GM12878 (cell line): ENCODE measurements around the gene CAST. TPM values are rescaled to one million over a fixed set of nuclear protein-coding genes. Genes with fewer than 3 reads are reported as not detected.
A peak's percentile ranks its signal among the peaks of the same experiment; 100 is the strongest.

ENCODE experiments used
- ATAC-seq: fragments of 200-7000 bp; cut with Tn5 transposase; 3 replicates; pipeline ENCODE4 v1.9.1; 2020; ENCODE audit warnings: mild to moderate bottlenecking, moderate library complexity
- BruUV-seq: library from RNA; stranded (reverse); fragments of 400-500 nt; replicated peaks from 2 replicates; lab custom pipeline; 2021; lab: Mats Ljungman, UMichigan
- CTCF ChIA-PET: fragments of 300-600 bp; sonication (Branson Sonifier 250); formaldehyde crosslinking; extraction: SDS; loops from one replicate; lab custom pipeline; 2021; ENCODE audit warnings: inconsistent platforms; lab: Yijun Ruan, JAX
- POLR2A ChIA-PET: fragments of 350-600 bp; formaldehyde crosslinking; extraction: SDS; loops from one replicate; lab custom pipeline; 2021; ENCODE audit warnings: inconsistent platforms; lab: Charles Lee
- RAD21 ChIA-PET: fragments of 300-600 bp; sonication (Branson Sonifier 250); formaldehyde crosslinking; loops from one replicate; lab custom pipeline; 2023; ENCODE audit warnings: antibody characterized with exemption; ENCODE audit not compliant: unreplicated experiment; lab: Charles Lee
- SMC1A ChIA-PET: fragments of 300-600 bp; sonication (Branson Sonifier 250); formaldehyde crosslinking; loops from one replicate; lab custom pipeline; 2023; ENCODE audit not compliant: unreplicated experiment, uncharacterized antibody; lab: Charles Lee
- DNase-seq: peaks from one replicate; pipeline ENCODE4 v3.0.0-alpha.2; 2011; ENCODE audit warnings: low read depth, low spot score
- FAIRE-seq: peaks from 3 replicates; lab custom pipeline; 2011; peaks lifted over from hg19 to GRCh38; lab: Jason Lieb, UNC
- H2AFZ ChIP-seq: 2 replicates; pipeline ENCODE4 v1.6.0; 2011; ENCODE audit warnings: low read depth, low read length, control low read depth; ENCODE audit not compliant: control insufficient read depth
- H3K27ac ChIP-seq: 2 replicates; pipeline ENCODE4 v1.5.1; 2011; ENCODE audit warnings: control low read depth; ENCODE audit not compliant: control insufficient read depth, insufficient read depth
- H3K27me3 ChIP-seq, 2 experiments: replicated peaks in 1 of 2; 2 replicates each; pipeline versions ENCODE4 v1.6.0 to v1.6.1; 2011; ENCODE audit warnings: low read length in 1 of 2; ENCODE audit not compliant: control insufficient read depth in 2 of 2, insufficient read depth in 2 of 2
- H3K36me3 ChIP-seq, 2 experiments: 2 replicates each; pipeline ENCODE4 v1.5.1; 2011; ENCODE audit warnings: low read length in 1 of 2; ENCODE audit not compliant: control insufficient read depth in 2 of 2, insufficient read depth in 2 of 2
- H3K4me1 ChIP-seq: 2 replicates; pipeline ENCODE4 v1.6.1; 2011; ENCODE audit warnings: mild to moderate bottlenecking, low read length, moderate library complexity, mixed read lengths; ENCODE audit not compliant: control insufficient read depth, insufficient read depth
- H3K4me2 ChIP-seq: 2 replicates; pipeline ENCODE4 v1.6.0; 2011; ENCODE audit warnings: control low read depth; ENCODE audit not compliant: control insufficient read depth, insufficient read depth
- H3K4me3 ChIP-seq: fragments of 200-600 bp; sonication (generic); 2 replicates; pipeline ENCODE4 v1.5.1; 2016
- H3K79me2 ChIP-seq: 2 replicates; pipeline ENCODE4 v1.6.0; 2011; ENCODE audit warnings: low read length; ENCODE audit not compliant: control insufficient read depth, insufficient read depth
- H3K9ac ChIP-seq: 2 replicates; pipeline ENCODE4 v1.8.0; 2011; ENCODE audit warnings: low read length, control low read depth, mixed read lengths; ENCODE audit not compliant: control insufficient read depth, insufficient read depth
- H3K9me3 ChIP-seq: replicated peaks from 3 replicates; pipeline ENCODE4 v1.5.1; 2011; ENCODE audit warnings: mild to moderate bottlenecking, low read length; ENCODE audit not compliant: control insufficient read depth, insufficient read depth
- H4K20me1 ChIP-seq: 2 replicates; pipeline ENCODE4 v1.6.0; 2011; ENCODE audit not compliant: control insufficient read depth, insufficient read depth
- ATF7 ChIP-seq: fragments of 450-650 bp; IDR thresholded peaks from 2 replicates; pipeline ENCODE4 v1.6.1; 2016; ENCODE audit warnings: low read depth, mild to moderate bottlenecking
- BCL11A ChIP-seq: IDR thresholded peaks from 2 replicates; pipeline ENCODE4 v1.6.1; 2011; ENCODE audit warnings: low read depth, low read length
- CREM ChIP-seq: IDR thresholded peaks from 2 replicates; pipeline ENCODE4 v1.6.1; 2014; ENCODE audit warnings: antibody characterized with exemption, low read depth
- DPF2 ChIP-seq: fragments of 450-650 bp; IDR thresholded peaks from 2 replicates; pipeline ENCODE4 v1.6.1; 2017; ENCODE audit warnings: mild to moderate bottlenecking
- EED ChIP-seq: sonication (generic); IDR thresholded peaks from 2 replicates; pipeline ENCODE4 v1.6.1; 2016; ENCODE audit warnings: antibody characterized with exemption, low read depth
- EGR1 ChIP-seq, 2 experiments: IDR thresholded peaks; 1 replicate in 1 of 2; 2 replicates in 1 of 2; pipeline ENCODE4 v1.6.1; 2011 to 2012; ENCODE audit warnings: low read depth in 2 of 2, low read length in 2 of 2, borderline replicate concordance in 1 of 2, mild to moderate bottlenecking in 1 of 2, moderate library complexity in 1 of 2
- EP300 ChIP-seq, 2 experiments: fragments of 150-350 bp in 1 of 2; IDR thresholded peaks; 2 replicates each; pipeline ENCODE4 v1.6.1; 2011 to 2012; ENCODE audit warnings: low read depth in 2 of 2, low read length in 2 of 2, borderline replicate concordance in 1 of 2, improper control_type of control experiment in 1 of 2, inconsistent platforms in 1 of 2; ENCODE audit not compliant: control insufficient read depth in 1 of 2
- FOXM1 ChIP-seq: IDR thresholded peaks from 2 replicates; pipeline ENCODE4 v1.6.1; 2012; ENCODE audit warnings: low read depth, mild to moderate bottlenecking, inconsistent platforms, low read length, moderate library complexity
- HDGF ChIP-seq: fragments of 450-650 bp; IDR thresholded peaks from 2 replicates; pipeline ENCODE4 v1.6.1; 2016; ENCODE audit warnings: antibody characterized with exemption
- NR2C1 ChIP-seq: fragments of 450-650 bp; IDR thresholded peaks from 2 replicates; pipeline ENCODE4 v1.6.1; 2017; ENCODE audit warnings: antibody characterized with exemption, mild to moderate bottlenecking, moderate library complexity
- PAX5 ChIP-seq: IDR thresholded peaks from 2 replicates; pipeline ENCODE4 v1.6.1; 2011; ENCODE audit warnings: low read depth, low read length, borderline replicate concordance
- POU2F2 ChIP-seq: IDR thresholded peaks from 3 replicates; pipeline ENCODE4 v1.6.1; 2011; ENCODE audit warnings: low read depth, mild to moderate bottlenecking, low read length, borderline replicate concordance
- RCOR1 ChIP-seq: conservative IDR thresholded peaks from 2 replicates; pipeline ENCODE4 v1.6.1; 2012; ENCODE audit warnings: low read depth, low read length, improper control_type of control experiment
- RUNX3 ChIP-seq: IDR thresholded peaks from 2 replicates; pipeline ENCODE4 v1.6.1; 2012; ENCODE audit warnings: low read length, inconsistent platforms
- SREBF1 ChIP-seq: IDR thresholded peaks from 2 replicates; pipeline ENCODE4 v1.6.1; 2012; ENCODE audit warnings: mild to moderate bottlenecking, low read length
- SREBF2 ChIP-seq: IDR thresholded peaks from 2 replicates; pipeline ENCODE4 v1.6.1; 2012; ENCODE audit warnings: mild to moderate bottlenecking, low read length
- WRNIP1 ChIP-seq: IDR thresholded peaks from 2 replicates; pipeline ENCODE4 v1.6.1; 2011; ENCODE audit warnings: low read depth, low read length, improper control_type of control experiment, borderline replicate concordance
- YBX1 ChIP-seq: fragments of 450-650 bp; IDR thresholded peaks from 2 replicates; pipeline ENCODE4 v1.6.1; 2016; ENCODE audit warnings: antibody characterized with exemption
- ZZZ3 ChIP-seq: IDR thresholded peaks from 2 replicates; pipeline ENCODE4 v1.6.1; 2011; ENCODE audit warnings: low read depth; ENCODE audit not compliant: control insufficient read depth, insufficient read length
- WGBS: methylation state at CpG from one replicate; pipeline ENCODE4 v1.1.6; 2016; ENCODE audit warnings: low lambda C conversion rate; ENCODE audit not compliant: insufficient replicate concordance, insufficient coverage; ENCODE audit errors: missing lambda C conversion rate; 5-methylcytosine and 5-hydroxymethylcytosine counted together
- in situ Hi-C: fragments of 300-500 bp; cut with MboI; formaldehyde crosslinking; loops from 9 replicates; pipeline ENCODE4 v1.14.3; 2018; ENCODE audit warnings: mixed read lengths
- intact Hi-C: fragments of 100-400 bp; cut with micrococcal nuclease; formaldehyde crosslinking; loops from one replicate; pipeline ENCODE4 v1.14.2; 2022; ENCODE audit not compliant: unreplicated experiment
- polyA plus RNA-seq, 11 experiments: library from polyadenylated mRNA; depleted of rRNA in 4 of 11; unstranded in 6 of 11; stranded (reverse) in 5 of 11; fragments of >200 nt; fragmentation: Nextera tagmentation in 4 of 11; fragmentation: Illumina TruSeq in 1 of 11; extraction: Ambion mirVana in 4 of 11; extraction: Trizol in 1 of 11; gene quantifications; 1 replicate in 1 of 11; 2 replicates in 10 of 11; pipeline versions ENCODE4 v1.2.1 to v1.2.3, GENCODE V29; 2011 to 2016; ENCODE audit warnings: inconsistent platforms in 2 of 11, missing spikeins in 2 of 11, low read depth in 1 of 11
- total RNA-seq, 4 experiments: library from RNA; depleted of rRNA in 3 of 4; stranded (reverse); fragments of >200 nt in 3 of 4; fragmentation: Illumina TruSeq in 1 of 4; extraction: Trizol in 1 of 4; gene quantifications; 2 replicates each; pipeline versions ENCODE4 v1.2.1 to v1.2.3, GENCODE V29; 2013 to 2021
- TF ChIP-seq, protein P1 (sequence below): IDR thresholded peaks from 2 replicates; pipeline ENCODE4 v1.6.1; 2012; ENCODE audit warnings: low read length, inconsistent platforms
- TF ChIP-seq, protein P2 (sequence below): IDR thresholded peaks from 2 replicates; pipeline ENCODE4 v1.6.1; 2011; ENCODE audit warnings: mild to moderate bottlenecking, low read depth, low read length, moderate library complexity; ENCODE audit not compliant: insufficient replicate concordance
- TF ChIP-seq, protein P3 (sequence below): fragments of 450-650 bp; IDR thresholded peaks from 2 replicates; pipeline ENCODE4 v1.6.1; 2017; ENCODE audit warnings: antibody characterized with exemption, mild to moderate bottlenecking, moderate library complexity

CAST gene
- total and polyA plus RNA-seq, 10 of the 15 experiments (the other 5 are each of a cell fraction or from before 2014, with no cell fraction given) = 31.7 to 140 (median 68.5) TPM

DNA sequence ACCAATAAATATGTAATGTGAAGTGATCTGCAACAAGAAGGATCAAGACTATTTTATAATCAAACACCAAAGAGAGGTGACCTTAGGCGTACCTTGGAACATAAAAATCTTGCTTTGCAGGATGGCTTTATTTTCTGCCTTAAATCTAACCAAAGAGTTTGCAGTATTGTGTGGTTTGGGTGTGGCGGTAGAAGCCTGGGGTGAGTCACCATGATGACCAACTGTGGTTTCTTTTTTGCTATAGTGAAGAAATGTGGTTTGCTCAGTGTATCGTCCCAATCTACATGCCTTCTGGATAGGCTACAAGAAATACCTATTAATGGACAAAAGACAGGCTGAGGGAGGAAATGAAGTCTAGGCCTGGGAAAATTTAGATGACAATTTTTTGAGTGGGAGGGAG lies 5.1 kb upstream of the CAST start:
- Histone ChIP-seq H3K27me3 (peaks cover 0 to 3% of the 10 kb centered on the region in 2 experiments; a peak in 1 of 4 replicates), H3K4me3 (0 out of 2 replicates have a peak overlapping the region, but pooled peaks have one; percentile 14), H3K4me1 (peaks cover 12% of the 10 kb centered on the region), H3K36me3 (no peaks in the 10 kb centered on the region), H3K79me2 (no peaks in the 10 kb centered on the region), H3K9ac (no peak overlapping the region), H2AFZ (no peak overlapping the region), H3K9me3 (no peaks in the 10 kb centered on the region), H3K27ac (no peak overlapping the region), H3K4me2 (no peak overlapping the region), H4K20me1 (no peaks in the 10 kb centered on the region)
- intact Hi-C loops = no loop called here
- RAD21 ChIA-PET = no interaction called here
- FAIRE-seq = no peak
- in situ Hi-C loops = no loop called here
- SMC1A ChIA-PET = interaction anchor here (0.6 kb wide), 1 partner anchor 105 kb away, joined by 3 read pairs; no protein-coding TSS in a partner anchor
- no TSS peak for BruUV-seq
- DNase-seq = peak; percentile 61
- ATAC-seq = peak; percentile 65
- 0% methylated on average over 3 of the region's 3 CpGs for WGBS
- CTCF ChIA-PET = interaction anchor here (0.6 kb wide), 1 partner anchor 485 kb away, joined by 3 read pairs; no protein-coding TSS in a partner anchor
- POLR2A ChIA-PET = no interaction called here
- TF ChIP-seq CREM (peak; percentile 55; the same call in 1 of the 2 replicates), FOXM1 (peak; percentile 34; the same call in 1 of the 2 replicates), EED (peak; percentile 61; the same call in 1 of the 2 replicates), EP300 (IDR thresholded peaks at IDR 0.05; ENCODE audit: borderline replicate concordance in 1 of 2, control insufficient read depth in 1 of 2, low read depth in 2 of 2, low read length in 2 of 2) (peak in 1 of 2 experiments; percentile 40; a peak in 1 of 4 replicates), PAX5 (peak; percentile 26; the same call in 1 of the 2 replicates), DPF2 (no peak; the same call in 1 of the 2 replicates), ZZZ3 (no peak), BCL11A (peak; percentile 46; the same call in 1 of the 2 replicates), YBX1 (no peak), RCOR1 (no peak), EGR1 (IDR thresholded peaks at IDR 0.05; ENCODE audit: borderline replicate concordance in 1 of 2, low read depth in 2 of 2, low read length in 2 of 2) (no peak), HDGF (no peak), NR2C1 (no peak), SREBF2 (no peak), RUNX3 (peak; percentile 98), POU2F2 (no peak), WRNIP1 (no peak), ATF7 (peak; percentile 62), SREBF1 (no peak)
- TF ChIP-seq, protein P1, sequence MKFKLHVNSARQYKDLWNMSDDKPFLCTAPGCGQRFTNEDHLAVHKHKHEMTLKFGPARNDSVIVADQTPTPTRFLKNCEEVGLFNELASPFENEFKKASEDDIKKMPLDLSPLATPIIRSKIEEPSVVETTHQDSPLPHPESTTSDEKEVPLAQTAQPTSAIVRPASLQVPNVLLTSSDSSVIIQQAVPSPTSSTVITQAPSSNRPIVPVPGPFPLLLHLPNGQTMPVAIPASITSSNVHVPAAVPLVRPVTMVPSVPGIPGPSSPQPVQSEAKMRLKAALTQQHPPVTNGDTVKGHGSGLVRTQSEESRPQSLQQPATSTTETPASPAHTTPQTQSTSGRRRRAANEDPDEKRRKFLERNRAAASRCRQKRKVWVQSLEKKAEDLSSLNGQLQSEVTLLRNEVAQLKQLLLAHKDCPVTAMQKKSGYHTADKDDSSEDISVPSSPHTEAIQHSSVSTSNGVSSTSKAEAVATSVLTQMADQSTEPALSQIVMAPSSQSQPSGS = peak; percentile 57
- TF ChIP-seq, protein P2, sequence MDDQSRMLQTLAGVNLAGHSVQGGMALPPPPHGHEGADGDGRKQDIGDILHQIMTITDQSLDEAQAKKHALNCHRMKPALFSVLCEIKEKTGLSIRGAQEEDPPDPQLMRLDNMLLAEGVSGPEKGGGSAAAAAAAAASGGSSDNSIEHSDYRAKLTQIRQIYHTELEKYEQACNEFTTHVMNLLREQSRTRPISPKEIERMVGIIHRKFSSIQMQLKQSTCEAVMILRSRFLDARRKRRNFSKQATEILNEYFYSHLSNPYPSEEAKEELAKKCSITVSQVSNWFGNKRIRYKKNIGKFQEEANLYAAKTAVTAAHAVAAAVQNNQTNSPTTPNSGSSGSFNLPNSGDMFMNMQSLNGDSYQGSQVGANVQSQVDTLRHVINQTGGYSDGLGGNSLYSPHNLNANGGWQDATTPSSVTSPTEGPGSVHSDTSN = no peak
- TF ChIP-seq, protein P3, sequence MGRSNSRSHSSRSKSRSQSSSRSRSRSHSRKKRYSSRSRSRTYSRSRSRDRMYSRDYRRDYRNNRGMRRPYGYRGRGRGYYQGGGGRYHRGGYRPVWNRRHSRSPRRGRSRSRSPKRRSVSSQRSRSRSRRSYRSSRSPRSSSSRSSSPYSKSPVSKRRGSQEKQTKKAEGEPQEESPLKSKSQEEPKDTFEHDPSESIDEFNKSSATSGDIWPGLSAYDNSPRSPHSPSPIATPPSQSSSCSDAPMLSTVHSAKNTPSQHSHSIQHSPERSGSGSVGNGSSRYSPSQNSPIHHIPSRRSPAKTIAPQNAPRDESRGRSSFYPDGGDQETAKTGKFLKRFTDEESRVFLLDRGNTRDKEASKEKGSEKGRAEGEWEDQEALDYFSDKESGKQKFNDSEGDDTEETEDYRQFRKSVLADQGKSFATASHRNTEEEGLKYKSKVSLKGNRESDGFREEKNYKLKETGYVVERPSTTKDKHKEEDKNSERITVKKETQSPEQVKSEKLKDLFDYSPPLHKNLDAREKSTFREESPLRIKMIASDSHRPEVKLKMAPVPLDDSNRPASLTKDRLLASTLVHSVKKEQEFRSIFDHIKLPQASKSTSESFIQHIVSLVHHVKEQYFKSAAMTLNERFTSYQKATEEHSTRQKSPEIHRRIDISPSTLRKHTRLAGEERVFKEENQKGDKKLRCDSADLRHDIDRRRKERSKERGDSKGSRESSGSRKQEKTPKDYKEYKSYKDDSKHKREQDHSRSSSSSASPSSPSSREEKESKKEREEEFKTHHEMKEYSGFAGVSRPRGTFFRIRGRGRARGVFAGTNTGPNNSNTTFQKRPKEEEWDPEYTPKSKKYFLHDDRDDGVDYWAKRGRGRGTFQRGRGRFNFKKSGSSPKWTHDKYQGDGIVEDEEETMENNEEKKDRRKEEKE = no peak
